Stimulated activated CD8-positive, alpha-beta memory T cell treated with anti-CD3 and anti-CD28 coated beads, Interleukin-7, amount 100 ng/mL, for 48 hours (primary cell): ENCODE results near the gene OR6B1.
"Not testable (repeated sequence)": the region's sequence is repeated elsewhere in the genome, so short reads cannot be mapped to it uniquely, and the experiment has no call there.

ENCODE experiments used
- DNase-seq, 2 donors: peaks; one replicate each; pipeline ENCODE4 v3.0.0-alpha.2; 2020; ENCODE audit warnings: low read depth in 1 of 2; ENCODE audit errors: extremely low read depth in 1 of 2

OR6B1 gene

DNA sequence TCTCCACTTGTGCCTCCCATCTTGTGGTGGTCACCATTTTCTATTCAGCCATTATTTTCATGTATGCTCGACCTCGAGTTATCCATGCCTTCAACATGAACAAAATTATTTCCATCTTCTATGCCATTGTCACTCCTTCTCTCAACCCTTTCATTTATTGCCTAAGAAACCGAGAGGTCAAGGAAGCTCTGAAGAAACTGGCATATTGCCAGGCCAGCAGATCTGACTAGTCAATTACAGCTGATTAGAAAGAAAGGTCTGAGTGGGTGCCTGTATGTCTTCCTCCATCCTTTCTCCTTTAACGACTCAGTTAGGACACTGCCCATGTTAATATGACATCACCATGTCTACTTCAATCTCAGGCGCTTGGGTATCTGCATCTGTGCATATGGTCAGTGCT, 4.6 kb downstream of the OR6B1 start:
- DNase-seq: no peak

DNA sequence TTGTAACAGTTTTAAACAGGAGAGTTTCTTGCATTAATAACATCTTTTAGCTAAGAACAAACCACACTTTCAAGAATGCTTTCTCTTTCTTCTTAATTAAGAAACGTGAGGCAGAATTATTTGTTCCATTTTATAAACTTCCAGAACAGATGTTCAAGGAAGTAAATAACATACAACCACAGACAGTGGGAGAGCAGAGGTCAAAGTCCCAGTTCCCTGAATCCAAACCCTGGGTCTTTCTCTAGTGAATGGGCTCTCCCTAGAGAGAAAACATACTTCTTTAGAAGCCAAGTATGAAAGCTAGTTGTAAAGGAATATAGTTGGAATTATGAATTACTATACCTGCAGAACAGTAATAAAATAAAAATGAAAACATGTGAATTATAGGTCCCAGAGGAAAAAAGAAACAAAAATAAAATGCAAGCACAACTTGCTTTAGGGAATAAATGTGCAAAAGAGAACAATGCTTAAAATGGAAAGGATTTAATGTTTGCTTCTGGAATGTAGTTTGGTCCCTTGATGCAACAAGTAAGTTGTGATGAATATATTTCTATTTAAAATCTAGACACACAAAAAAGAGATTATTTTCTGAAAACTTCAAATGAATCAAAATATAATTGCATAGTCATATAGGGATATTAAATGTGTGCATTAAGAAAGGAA, 6.0 kb downstream of the OR6B1 start:
- no peak for DNase-seq

DNA sequence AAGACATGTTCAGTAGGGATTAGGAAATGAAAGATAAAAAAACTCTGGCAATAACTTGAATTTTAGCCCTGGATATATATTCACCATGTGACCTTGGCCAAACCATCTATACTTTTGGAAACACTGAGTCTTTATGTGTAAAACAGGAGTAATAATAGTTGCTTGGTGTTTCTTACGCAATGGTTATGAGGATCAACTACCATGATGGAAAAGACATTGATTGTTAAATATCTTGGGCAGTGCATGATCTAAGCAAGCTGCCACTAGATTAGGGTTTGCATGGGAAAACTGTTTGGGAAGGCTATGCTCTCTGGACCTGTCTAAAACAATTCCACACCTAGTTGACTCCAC, 6.5 kb downstream of the OR6B1 start:
- DNase-seq: no peak

DNA sequence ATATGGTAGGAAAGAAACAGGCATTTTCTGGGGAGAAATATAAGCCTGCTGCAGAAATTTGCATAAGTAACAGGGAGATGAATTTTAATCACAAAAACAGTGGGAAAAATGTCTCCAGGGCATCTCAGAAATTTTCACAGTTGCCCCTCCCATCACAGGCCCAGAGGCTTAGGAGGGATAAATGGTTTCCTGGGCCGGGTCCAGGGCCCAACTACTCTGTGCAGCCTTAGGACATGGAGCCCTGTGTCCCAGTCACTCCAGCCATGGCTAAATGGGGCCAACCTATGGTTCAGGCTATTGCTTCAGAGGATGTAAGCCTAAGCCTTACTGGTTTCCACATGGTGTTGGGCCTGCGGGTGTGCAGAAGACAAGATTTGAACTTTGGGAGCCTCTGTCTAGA, 9.2 kb downstream of the OR6B1 start:
- DNase-seq: no peak

DNA sequence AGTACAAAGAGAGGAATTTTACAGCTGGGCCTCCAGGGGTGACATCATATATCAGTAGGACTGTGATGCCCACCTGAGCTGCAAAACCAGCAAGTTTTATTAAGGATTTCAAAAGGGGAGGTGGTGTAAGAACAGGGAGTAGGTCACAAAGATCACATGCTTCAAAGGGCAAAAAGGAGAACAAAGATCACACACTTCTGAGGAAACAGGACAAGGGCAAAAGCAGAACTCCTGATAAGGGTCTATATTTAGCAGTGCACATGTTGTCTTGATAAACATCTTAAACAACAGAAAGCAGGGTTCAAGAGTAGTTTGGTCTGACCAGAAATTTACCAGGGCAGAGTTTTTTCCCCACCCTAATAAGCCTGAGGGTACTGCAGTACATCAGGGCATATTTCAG, 9.9 kb downstream of the OR6B1 start:
- DNase-seq: not testable (repeated sequence)

DNA sequence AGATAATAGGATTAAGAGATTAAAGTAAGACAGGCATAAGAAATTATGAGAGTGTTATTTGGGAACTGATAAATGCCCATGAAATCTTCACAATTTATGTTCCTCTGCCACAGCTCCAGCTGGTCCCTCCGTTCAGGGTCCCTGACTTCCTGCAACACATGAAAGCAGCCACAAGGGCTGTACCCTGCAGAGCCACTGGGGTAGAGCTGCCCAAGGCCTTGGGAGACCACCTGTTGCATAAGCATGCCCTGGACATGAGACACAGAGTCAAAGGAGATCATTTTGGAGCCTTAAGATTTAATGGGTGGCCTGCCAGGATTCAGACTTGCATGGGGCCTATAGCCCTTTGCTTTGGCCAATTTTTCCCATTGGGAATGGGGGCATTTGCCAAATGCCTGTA, 10.7 kb downstream of the OR6B1 start:
- DNase-seq: not testable (repeated sequence)

DNA sequence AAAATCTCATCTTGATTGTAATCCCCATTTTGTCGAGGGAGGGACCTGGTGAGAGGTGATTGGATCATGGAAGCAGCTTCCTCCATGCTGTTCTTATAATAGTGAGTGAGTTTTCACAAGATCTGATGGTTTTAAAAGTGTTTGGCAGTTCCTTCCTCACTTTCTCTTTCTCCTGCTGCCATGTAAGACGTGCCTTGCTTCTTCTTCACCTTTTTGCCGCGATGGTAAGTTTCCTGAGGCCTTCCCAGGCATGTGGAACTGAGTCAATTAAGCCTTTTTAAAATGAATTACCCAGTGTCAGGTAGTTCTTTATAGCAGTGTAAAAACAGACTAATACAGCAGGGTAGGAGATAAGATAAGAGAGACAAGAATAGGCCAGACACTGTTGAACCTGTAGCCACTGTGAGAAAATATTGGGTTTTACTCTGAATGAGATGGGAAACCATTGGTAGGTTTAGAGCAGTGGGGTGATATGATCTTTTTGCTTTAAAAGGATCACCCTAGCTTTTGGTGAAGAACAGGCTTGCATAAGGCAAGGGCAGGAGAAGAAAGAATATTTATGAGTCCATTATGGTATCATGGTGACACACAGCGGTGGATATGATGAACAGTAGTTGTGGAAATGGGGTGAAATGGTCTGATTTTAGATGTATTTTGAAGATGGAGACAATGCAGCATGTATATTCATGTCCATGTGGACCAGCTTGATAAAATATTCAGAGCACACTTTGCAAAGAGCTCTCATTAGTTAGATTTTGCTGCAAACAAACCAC, 11.5 kb downstream of the OR6B1 start:
- DNase-seq: no peak

DNA sequence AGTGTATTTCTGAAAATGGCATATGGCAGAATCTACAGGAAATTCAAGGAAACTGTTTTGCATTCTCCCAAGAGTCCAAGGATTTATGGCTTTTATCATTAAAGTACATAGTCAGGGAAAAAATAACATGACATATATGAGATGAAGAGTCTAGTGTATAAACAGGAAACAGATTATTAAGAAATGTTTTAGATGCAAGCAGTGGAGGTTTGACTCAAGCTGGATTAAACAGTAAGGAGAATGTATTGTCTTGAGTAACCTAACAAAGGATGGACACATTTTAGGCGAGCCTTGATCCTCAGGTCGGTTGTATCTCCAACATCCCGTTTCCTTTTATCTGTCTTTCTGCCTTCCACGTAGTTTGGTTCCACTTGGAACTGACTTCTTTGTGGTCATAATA, 17.9 kb downstream of the OR6B1 start:
- DNase-seq: no peak

DNA sequence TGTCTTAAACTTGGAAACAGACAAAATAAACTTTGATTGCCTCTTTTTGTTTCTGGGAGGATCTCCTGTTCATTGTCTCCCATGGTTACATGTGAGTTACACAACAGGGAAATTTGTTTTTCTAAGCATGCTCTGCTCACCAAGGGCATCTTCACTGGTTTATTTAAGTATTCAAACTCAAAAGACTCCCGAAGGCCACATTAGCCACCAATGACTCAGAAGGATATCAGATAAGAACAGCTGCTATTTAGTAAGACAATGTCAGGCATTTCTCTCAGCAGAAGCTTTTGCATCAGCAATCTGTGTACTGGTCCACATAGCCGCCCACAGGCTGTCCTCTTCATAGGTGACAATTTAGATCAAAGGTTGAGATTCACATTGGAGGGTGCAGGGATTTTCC, 19.3 kb downstream of the OR6B1 start:
- DNase-seq: no peak

DNA sequence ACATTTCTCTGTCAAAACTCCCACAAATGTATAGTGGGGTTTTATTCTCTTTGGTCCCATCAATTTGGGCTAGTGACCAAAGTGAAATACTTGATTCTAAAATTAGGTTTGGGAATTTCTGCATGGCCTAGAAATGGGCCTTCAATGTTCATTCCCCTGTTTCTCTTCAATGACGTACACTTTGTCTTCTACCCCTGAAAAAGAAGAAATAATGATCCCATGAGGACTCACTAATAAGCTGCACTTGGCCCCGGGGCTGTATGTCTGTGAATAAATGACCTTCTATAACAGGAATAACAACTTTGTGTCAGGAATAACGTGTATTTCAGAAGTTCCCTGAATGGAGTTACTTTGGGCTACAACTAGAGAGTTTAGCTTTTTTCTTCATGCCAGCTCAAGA, 20.2 kb downstream of the OR6B1 start:
- DNase-seq: no peak

DNA sequence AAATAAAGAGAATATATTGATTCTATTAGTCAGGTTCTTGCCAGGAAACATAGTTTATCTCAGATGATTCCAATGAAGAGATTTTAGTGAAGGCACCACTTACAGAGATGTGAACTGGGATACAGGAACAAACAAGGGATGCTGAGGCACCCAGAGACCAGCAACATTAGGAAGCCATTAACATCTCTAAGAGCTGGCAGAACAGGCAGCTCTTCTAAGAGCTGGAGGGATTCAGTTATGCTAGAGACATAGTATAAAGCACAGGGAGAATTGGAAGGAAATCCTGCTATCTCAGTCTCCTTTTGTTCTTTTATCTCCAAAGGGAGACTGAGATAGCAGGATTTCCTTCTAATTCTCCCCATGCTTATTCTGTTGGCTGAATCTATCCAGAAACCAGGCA, 22.0 kb downstream of the OR6B1 start:
- no peak for DNase-seq

DNA sequence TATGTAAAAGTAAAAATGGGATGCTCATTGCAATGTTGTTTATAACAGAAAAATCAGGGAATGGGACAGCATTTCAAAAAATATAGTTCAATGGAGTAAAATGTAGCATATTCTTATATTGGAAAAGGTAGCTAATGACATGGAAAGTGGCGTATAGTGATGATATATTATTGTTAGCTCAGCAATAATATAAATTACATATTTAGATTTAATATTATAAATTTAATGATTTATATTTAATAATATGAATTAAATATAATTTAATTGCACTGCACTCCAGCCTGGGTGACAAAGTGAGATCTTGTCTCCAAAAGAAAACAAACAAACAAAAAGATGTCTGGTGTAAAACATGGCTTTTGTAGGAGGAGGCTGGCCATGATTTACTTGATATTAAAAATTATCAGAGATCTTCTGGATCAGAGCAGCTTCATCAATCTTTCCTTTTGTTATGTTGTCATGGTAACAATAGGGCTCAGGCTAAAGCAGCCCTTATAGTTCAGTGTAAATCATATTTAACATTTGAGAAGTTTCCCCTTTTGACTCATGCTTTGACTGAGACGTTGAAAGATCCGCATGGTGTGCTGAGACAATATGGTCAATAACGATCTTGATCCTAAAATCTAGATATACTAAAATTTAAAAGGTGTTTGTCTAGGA, 23.2 kb downstream of the OR6B1 start:
- no peak for DNase-seq

DNA sequence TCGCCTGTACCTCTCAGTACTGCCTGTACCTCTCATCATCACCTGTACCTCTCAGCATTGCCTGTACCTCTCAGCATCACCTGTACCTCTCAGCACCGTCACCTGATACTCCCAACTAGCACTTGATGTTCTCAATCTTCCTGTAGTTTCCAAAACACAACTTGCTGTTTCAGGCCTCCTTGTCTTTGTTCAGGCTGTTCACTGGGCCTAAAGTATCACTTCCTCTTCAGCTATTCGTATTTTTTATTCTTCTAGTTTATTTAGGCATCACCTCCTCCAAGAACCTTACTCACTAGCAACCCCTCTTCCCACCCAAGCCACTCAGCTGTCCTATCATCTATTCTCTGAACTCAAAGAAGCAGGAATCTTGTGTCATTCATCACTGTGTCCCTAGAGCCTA, 24.1 kb downstream of the OR6B1 start:
- DNase-seq: no peak

DNA sequence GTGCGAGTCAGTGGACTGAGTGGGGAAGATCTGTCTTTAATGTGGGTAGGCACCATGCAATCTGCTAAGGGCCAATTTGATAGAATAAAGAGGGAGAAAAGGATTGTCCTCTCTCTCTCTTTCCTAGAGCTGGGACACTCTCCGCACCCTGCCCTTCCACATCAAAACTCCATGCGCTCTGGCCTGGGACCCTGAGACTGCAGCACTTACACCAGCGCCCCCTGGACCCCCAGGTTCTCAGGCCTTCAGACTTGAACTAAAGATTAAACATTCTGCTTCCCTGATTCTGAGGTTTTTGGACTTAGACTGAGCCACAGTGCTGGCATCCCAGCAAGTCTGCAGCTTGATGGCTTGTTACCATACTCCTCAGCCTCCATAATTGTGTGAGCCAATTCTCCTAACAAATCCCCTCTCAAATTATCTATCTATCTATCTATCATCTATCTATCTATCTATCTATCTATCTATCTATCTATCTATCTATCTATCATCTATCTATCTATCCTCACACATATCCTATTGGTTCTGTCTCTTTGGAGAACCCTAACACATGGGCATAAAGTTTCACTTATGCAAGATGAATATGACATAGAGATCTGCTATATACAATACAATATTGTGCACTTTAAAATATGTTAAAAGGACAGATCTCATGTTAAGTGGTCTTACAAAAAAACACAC, 26.2 kb downstream of the OR6B1 start:
- no peak for DNase-seq

DNA sequence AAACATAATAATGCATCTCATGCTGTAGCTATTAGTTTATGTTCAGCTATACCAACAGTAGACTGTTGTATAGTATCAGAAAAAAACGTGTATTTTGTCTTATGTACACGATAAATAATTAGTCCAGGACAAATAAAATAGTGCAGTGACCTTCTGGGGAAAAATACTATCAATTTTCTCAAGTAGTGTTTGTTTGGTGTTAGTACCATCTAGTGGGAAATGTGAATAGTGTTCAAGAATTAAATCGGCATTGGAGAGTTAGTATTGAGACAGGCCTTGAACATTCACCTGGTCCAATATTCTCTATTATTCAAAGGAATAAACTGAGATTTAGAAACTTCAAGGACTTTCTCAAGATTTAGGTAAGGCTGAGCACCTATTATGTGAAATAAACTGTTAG, 26.9 kb downstream of the OR6B1 start:
- no peak for DNase-seq

DNA sequence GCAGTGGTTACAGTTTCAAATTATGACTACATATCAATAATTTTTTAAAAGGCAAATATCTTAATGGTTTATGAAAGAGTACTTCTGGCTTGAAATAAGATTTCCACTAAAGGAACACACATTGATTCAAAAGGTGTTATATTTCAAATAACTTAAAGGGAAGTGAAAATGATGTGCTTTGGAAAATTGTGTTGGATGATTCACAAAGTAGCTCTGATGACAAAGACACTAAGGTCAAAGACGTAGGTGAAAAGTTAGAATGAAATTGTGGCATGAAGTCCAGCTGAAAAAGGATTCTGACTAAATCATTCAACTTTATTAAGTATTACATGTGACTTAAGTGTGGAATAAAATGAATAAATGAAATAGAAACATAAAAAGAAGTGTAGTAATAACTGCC, 27.9 kb downstream of the OR6B1 start:
- DNase-seq: no peak

DNA sequence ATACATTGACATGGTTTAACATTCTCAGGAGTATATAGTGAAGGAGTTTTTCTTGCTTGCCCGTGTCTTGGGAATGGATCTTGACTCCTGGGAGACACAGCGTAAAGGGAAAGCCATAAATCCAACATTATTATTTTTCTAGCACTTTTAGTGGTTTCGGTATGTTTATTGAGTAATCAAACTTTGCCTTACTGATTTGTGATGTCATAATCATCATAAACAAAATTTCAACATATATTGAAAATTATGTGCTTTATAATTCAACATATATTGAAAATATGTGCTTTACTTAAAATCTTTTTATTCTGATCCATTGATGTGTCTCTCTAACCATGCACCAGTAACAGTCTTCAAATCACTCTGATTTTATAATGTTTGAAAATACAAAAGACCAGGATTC, 28.4 kb downstream of the OR6B1 start:
- no peak for DNase-seq

DNA sequence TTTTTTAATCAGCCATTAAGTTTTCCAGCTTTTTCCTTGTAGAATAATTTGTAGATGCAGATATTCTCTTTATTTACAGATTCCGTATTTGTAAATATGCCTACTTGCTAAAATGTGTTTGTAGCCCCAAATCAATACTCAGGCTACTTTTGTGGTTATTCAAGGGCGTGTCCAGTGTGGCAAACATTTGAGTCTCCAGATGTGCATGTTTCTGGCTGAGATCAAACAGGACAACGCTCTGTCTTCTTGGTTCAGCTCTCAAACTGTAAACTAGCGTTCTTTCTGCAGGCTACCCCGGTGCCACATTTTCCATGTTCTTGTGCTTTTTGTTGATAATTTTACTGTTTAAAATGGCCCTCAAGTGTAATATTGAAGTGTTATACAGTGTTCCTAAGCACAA, 32.4 kb downstream of the OR6B1 start:
- DNase-seq: no peak

DNA sequence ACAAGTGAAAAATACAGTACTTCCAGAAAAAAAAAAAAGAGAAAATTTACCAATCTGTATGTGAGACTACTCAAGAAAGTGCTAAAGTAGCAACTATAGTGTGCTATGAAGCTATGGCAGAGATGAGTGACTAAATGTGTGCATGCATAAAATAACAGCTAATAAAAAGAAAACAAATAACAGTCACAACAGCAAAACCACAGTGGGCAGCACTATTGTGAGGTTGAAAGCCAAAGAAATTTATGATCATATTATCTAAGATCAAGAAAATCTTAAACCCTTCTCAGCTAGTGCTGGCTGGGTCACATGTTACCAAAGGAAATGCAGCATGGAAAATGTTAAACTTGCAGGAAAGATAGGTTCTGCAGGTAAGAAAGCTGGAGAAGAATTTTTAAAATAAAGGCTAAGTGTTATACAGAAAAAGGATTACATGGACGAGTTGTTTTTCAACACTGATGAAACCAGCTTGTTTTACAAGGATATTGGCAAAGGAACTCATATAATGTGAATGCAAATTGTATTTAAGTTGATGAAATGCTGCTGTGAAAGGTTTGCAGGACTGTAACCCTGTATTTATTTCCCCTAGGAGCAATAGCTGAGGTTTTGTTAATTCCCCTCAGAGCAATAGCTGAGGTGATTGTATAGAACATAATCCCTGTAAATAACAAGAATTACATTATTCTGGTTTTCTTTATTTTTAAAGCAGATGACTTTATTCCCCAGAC, 33.0 kb downstream of the OR6B1 start:
- DNase-seq: no peak

DNA sequence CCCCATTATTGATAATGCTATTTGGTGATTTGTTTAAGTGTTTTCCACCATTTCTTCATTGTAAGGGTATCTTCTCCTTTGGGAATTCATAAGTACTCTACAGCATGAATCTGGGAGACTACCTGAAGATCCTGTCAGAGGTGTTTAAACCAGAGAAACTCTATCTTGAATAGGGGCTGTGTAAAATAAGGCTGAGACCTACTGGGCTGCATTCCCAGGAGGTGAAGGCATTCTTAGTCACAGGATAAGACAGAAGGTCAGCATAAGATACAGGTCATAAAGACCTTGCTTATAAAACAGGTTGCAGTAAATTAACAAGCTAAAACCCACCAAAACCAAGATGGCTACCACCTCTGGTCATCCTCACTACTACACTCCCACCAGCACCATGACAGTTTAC, 35.3 kb downstream of the OR6B1 start:
- DNase-seq: no peak

DNA sequence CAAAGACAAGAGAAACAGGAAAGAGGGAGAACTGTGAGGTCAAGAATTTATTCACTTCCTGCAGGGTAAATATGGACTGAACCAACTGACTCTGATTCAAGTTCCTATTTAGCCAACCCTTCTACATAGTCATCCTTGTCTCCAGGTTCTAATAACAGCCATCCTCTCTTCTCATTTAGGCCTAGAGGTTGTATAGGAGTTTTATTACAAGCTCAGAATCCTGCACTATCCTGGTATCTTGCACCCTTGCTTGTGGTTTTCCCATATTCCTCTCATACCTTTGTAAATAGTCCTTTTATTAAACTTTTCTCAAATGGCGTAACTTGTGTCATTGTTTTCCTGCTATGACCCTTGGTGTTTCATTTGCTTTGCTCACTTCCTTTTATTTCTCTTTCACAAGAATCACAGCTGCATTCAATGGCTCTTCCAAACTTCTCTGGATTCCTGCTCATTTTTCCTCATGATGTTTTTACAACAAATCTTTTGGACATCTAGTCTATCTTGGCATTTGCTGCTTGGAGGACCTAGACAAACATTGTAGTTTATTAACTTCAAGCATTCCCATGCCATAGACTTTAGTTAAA, 36.3 kb downstream of the OR6B1 start:
- DNase-seq: no peak
